Fibroblast of lung (primary cell): ENCODE measurements around the gene NBEA. TPM values are rescaled to one million over a fixed set of nuclear protein-coding genes. Genes with fewer than 3 reads are reported as not detected.

Experiments used
- DNase-seq, 2 donors: peaks; one replicate each; pipeline versions ENCODE4 v3.0.0 to v3.0.0-alpha.2; 2010; ENCODE audit warnings: low read depth in 2 of 2
- H2AFZ ChIP-seq: 2 replicates; pipeline ENCODE4 v1.5.1; 2012; ENCODE audit warnings: low read length, control low read depth, inconsistent platforms
- H3K27ac ChIP-seq: 2 replicates; pipeline ENCODE4 v1.5.1; 2011; ENCODE audit warnings: low read length, control low read depth; ENCODE audit not compliant: insufficient read depth
- H3K27me3 ChIP-seq: 2 replicates; pipeline ENCODE4 v1.5.1; 2011; ENCODE audit warnings: mild to moderate bottlenecking, low read length; ENCODE audit not compliant: control insufficient read depth, insufficient read depth
- H3K36me3 ChIP-seq: 2 replicates; pipeline ENCODE4 v1.5.1; 2011; ENCODE audit warnings: low read length; ENCODE audit not compliant: control insufficient read depth, insufficient read depth
- H3K4me1 ChIP-seq: 2 replicates; pipeline ENCODE4 v1.5.1; 2011; ENCODE audit warnings: low read length; ENCODE audit not compliant: control insufficient read depth, insufficient read depth; ENCODE audit errors: extremely low read depth
- H3K4me2 ChIP-seq: 2 replicates; pipeline ENCODE4 v1.5.1; 2011; ENCODE audit warnings: low read length, control low read depth; ENCODE audit not compliant: insufficient read depth; ENCODE audit errors: extremely low read depth
- H3K4me3 ChIP-seq, 4 experiments: fragments of 200-600 bp in 1 of 4; sonication (generic) in 1 of 4; replicated peaks in 1 of 4; 2 replicates each; pipeline ENCODE4 v1.5.1; 2011 to 2016; ENCODE audit warnings: low read length in 4 of 4, low read depth in 3 of 4, mild to moderate bottlenecking in 3 of 4, control low read depth in 2 of 4, inconsistent platforms in 1 of 4, mixed read lengths in 1 of 4; ENCODE audit not compliant: insufficient read depth in 1 of 4; ENCODE audit errors: control extremely low read depth in 1 of 4
- H3K79me2 ChIP-seq: 2 replicates; pipeline ENCODE4 v1.5.1; 2012; ENCODE audit warnings: mild to moderate bottlenecking, low read length, inconsistent platforms; ENCODE audit not compliant: control insufficient read depth, insufficient read depth
- H3K9ac ChIP-seq: 2 replicates; pipeline ENCODE4 v1.5.1; 2011; ENCODE audit warnings: mild to moderate bottlenecking, low read length, control low read depth; ENCODE audit not compliant: insufficient read depth
- H3K9me3 ChIP-seq: 2 replicates; pipeline ENCODE4 v1.5.1; 2012; ENCODE audit warnings: low read depth, low read length; ENCODE audit not compliant: control insufficient read depth, insufficient read depth
- H4K20me1 ChIP-seq: 2 replicates; pipeline ENCODE4 v1.5.1; 2011; ENCODE audit warnings: low read length; ENCODE audit not compliant: control insufficient read depth, insufficient read depth; ENCODE audit errors: extremely low read depth
- CTCF ChIP-seq, 2 donors: IDR thresholded peaks in 1 of 2; conservative IDR thresholded peaks in 1 of 2; 1 replicate in 1 of 2; 2 replicates in 1 of 2; pipeline ENCODE4 v1.5.1; 2011 to 2012; ENCODE audit warnings: low read length in 2 of 2, control low read depth in 1 of 2, inconsistent platforms in 1 of 2, low read depth in 1 of 2, mild to moderate bottlenecking in 1 of 2
- EZH2 ChIP-seq: IDR thresholded peaks from 2 replicates; pipeline ENCODE4 v1.5.1; 2012; ENCODE audit warnings: low read length, control low read depth, mild to moderate bottlenecking; ENCODE audit errors: missing control alignments
- polyA plus RNA-seq, 2 donors: library from polyadenylated mRNA; depleted of rRNA in 1 of 2; stranded (reverse) in 1 of 2; unstranded in 1 of 2; fragments of >200 nt; gene quantifications; 2 replicates each; pipeline ENCODE4 v1.2.1, GENCODE V29; 2011 to 2012; ENCODE audit warnings: missing spikeins in 1 of 2
- total RNA-seq: library from RNA; depleted of rRNA; stranded (reverse); fragments of >200 nt; gene quantifications from 2 replicates; pipeline ENCODE4 v1.2.1, GENCODE V29; 2014

NBEA gene
- total and polyA plus RNA-seq, 2 donors (not counting 1 experiment from before 2014, with no cell fraction given), result 3.6 to 7.8 TPM

- H3K9me3 ChIP-seq, result no peaks in the 10 kb centered on the region
- no peaks in the 10 kb centered on the region for H3K36me3 ChIP-seq
- peaks cover 15% of the 10 kb centered on the region for H3K4me1 ChIP-seq
- no peak overlapping the region for H3K4me3 ChIP-seq
- no peak overlapping the region for H3K27ac ChIP-seq
- no peaks in the 10 kb centered on the region for H3K27me3 ChIP-seq
- no peaks in the 10 kb centered on the region for H3K79me2 ChIP-seq
- H3K9ac ChIP-seq, result no peak overlapping the region
- H4K20me1 ChIP-seq, result no peaks in the 10 kb centered on the region
- DNase-seq, result no peak
- H3K4me2 ChIP-seq, result no peak overlapping the region
- H2AFZ ChIP-seq, result no peak overlapping the region
- TF ChIP-seq CTCF (conservative IDR thresholded peaks at IDR 0.05 in 1 of 2, IDR thresholded peaks at IDR 0.05 in 1 of 2; ENCODE audit: low read depth in 1 of 2, low read length in 2 of 2) (no peak), EZH2 (no peak)
Observed at GRCh38 chr13:35720290-35720689, 778.2 kb downstream of the NBEA start.

DNA sequence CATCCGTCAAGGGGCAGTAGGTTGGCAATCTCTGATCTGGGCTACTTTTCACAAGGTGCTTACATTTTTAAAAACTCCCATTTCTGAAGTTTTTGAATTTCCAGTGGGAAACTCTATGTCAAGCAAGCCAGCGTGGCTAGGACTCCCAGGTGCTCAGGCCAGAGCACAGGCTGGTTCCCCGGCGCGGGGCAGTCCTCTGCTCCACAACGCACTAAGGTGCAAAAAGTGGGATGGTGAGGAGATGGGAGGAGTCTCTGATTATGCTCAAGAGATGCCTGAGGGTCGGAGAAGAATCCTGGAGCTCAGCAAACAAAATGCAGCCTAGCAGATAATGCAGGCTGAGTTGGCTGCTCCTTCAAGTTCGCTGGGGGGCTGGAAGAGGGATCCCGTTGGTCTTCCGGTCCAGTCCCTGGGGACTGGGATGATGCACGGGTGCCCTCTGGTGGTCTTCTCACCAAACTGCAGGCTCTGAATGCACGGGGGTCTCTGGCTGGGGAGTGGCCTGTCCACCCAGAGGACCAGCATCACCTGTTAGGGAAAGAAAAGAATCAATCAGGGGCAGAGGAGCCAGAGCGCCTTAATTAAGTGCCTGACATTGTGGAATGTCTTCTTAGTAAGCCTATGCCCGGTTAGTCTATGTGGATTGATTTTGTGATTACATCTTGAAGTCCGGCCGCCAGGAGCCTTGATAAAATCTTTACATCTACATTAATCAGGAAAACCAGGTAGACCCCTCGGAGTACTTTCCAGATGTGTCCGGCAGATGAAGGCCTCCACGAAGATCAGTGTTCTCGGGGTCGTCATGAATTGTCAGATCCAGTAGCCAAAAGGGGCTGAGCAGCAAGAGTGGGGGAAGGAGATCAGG, 778.9 kb downstream of the NBEA start:
- H3K4me3 ChIP-seq, result peak overlapping the region in 3 of 4 experiments; percentile 35 to 56 (median 36)
- H3K79me2 ChIP-seq, result no peaks in the 10 kb centered on the region
- H2AFZ ChIP-seq, result peak overlapping the region; percentile 72
- H3K27me3 ChIP-seq, result no peaks in the 10 kb centered on the region
- H4K20me1 ChIP-seq, result no peaks in the 10 kb centered on the region
- H3K36me3 ChIP-seq, result no peaks in the 10 kb centered on the region
- DNase-seq, result peak; percentile 39 to 53
- H3K4me2 ChIP-seq, result peak overlapping the region; percentile 75
- TF ChIP-seq CTCF (conservative IDR thresholded peaks at IDR 0.05 in 1 of 2, IDR thresholded peaks at IDR 0.05 in 1 of 2; ENCODE audit: low read depth in 1 of 2, low read length in 2 of 2) (peak; percentile 93 to 99), EZH2 (no peak)
- H3K9me3 ChIP-seq, result no peaks in the 10 kb centered on the region
- no peak overlapping the region for H3K9ac ChIP-seq
- H3K4me1 ChIP-seq, result peaks cover 15% of the 10 kb centered on the region
- no peak overlapping the region for H3K27ac ChIP-seq
